Memory B cell (primary cell): ENCODE data around the gene MAML3.

Experiments used
- ATAC-seq: fragments of 150-1000 bp; cut with Tn5 transposase; 2 replicates; pipeline ENCODE4 v1.10.0; 2021; ENCODE audit warnings: low read depth, mild to moderate bottlenecking, moderate library complexity
- DNase-seq, 2 donors: peaks; one replicate each; pipeline ENCODE4 v3.0.0; 2022; ENCODE audit warnings: low spot score in 2 of 2
- H3K27ac Mint-ChIP-seq: one replicate; pipeline ENCODE4 v1.8.0; 2022; ENCODE audit warnings: mild to moderate bottlenecking, moderate library complexity, mixed read lengths
- H3K27me3 Mint-ChIP-seq: one replicate; pipeline ENCODE4 v1.8.0; 2022; ENCODE audit warnings: mixed read lengths
- H3K36me3 Mint-ChIP-seq: one replicate; pipeline ENCODE4 v1.8.0; 2022; ENCODE audit warnings: mild to moderate bottlenecking, mixed read lengths
- H3K4me1 Mint-ChIP-seq: one replicate; pipeline ENCODE4 v1.8.0; 2022; ENCODE audit warnings: mixed read lengths
- H3K4me3 Mint-ChIP-seq: one replicate; pipeline ENCODE4 v1.8.0; 2022; ENCODE audit warnings: mild to moderate bottlenecking, moderate library complexity, mixed read lengths
- H3K9me3 Mint-ChIP-seq: one replicate; pipeline ENCODE4 v1.8.0; 2022; ENCODE audit warnings: mixed read lengths

MAML3 gene

DNA sequence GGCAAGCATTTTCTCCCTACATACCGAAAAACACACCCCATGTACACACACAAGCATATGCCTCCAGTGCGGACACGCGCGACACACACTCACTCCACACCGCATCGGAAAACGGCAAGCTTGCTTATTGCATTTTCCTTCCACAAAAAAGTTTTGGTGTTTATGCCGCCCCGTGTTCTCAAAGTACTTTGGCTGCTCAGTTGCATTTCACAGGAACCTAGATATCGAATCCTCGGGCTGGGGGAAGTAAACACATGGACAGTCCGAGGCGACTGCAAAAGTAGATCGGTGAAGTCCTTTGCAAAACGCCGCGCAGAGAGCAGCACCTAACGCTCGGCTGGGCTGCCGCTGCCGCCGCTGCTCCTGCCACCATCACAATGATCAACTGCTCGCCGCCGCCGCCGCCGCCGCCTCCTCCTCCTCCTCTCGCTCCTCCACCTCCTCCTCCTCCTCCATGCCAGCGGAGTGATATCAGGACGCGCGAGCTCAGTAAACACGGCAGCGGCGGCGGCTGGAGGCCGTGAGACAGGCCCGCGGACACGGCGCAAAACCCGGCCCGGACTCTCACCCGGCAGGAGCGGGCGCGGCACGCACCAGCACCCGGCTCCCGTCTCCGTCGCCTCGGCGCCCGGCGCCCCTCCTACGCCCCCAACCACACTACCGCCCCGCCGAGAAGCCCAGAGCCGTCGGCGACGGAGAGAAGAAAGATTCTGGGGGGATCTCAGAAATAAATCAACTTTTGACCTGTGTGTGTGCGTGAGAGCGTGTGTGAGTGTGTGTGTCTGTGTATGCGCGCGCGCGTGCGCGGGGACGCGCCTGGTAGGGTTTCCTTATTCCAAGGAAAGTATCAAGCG is at the start of gene MAML3:
Gene MAML3, minus strand, starts transcription at position 467 of the 854 bp plus-strand sequence. CDS start 857 bp downstream, outside the sequence.
- no peaks in the 10 kb centered on the region for H3K9me3 Mint-ChIP-seq
- no peaks in the 10 kb centered on the region for H3K36me3 Mint-ChIP-seq
- H3K27ac Mint-ChIP-seq = peak within 1 kb of the TSS; percentile 68
- H3K27me3 Mint-ChIP-seq = peaks cover 14% of the 10 kb centered on the region
- H3K4me1 Mint-ChIP-seq = peaks cover 19% of the 10 kb centered on the region
- DNase-seq (peak; percentile 30 to 65), ATAC-seq (peak; percentile 12)
- H3K4me3 Mint-ChIP-seq = peak within 1 kb of the TSS; percentile 67

- peaks cover 4% of the 10 kb centered on the region for H3K36me3 Mint-ChIP-seq
- H3K9me3 Mint-ChIP-seq = peaks cover 21% of the 10 kb centered on the region
- H3K4me1 Mint-ChIP-seq = no peaks in the 10 kb centered on the region
- DNase-seq = no peak
- H3K27me3 Mint-ChIP-seq = peaks cover 10% of the 10 kb centered on the region
- H3K27ac Mint-ChIP-seq = no peak overlapping the region
- H3K4me3 Mint-ChIP-seq = no peak overlapping the region
- ATAC-seq = no peak
Measured at GRCh38 chr4:140198942-140199341, 45.0 kb upstream of the MAML3 start.

DNA sequence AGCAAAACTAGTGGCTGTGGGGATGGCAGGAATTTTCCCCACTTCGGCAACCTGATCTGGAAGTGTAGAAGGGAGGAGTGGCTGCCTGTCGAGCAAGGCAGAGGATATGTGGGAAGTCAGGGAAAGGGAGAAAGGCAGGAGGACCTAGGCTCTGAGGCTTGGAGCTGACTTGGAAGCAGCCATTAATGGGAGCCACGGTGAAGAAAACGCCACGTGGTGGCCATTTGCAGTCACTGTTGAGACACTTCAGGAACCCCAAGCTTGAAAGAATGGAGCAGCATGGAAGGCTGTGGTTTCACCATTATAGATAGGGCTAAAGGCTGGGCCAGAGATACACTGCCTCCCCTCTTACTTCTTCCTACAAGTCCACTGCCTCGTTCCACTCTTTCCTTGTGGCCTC is 41.8 kb upstream of the MAML3 start:
- no peak overlapping the region for H3K27ac Mint-ChIP-seq
- no peaks in the 10 kb centered on the region for H3K4me1 Mint-ChIP-seq
- peaks cover 10% of the 10 kb centered on the region for H3K27me3 Mint-ChIP-seq
- H3K36me3 Mint-ChIP-seq = peaks cover 4% of the 10 kb centered on the region
- peaks cover 17% of the 10 kb centered on the region for H3K9me3 Mint-ChIP-seq
- no peak for DNase-seq
- no peak overlapping the region for H3K4me3 Mint-ChIP-seq
- ATAC-seq = no peak

DNA sequence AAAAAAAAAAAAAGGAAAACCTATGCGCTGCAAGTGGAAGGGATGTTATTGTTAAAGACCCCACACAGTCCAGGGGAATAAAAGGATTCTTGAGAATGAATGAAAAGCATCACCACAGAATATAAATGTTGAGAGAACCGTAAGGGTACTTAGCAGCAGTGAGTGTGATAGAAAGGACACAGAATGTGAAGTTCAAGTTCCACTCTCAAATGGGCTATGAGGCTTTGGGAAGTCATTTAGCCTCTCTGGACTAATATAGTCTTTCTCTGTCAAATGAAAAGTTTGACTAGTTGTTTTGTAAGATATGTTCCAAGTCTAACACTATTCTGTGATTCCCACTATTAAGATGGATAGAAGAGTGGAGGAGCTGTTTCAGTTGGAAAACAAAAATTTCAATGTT is 35.8 kb upstream of the MAML3 start:
- ATAC-seq = no peak
- Mint-ChIP-seq H3K27ac (no peak overlapping the region), H3K4me1 (no peaks in the 10 kb centered on the region), H3K9me3 (no peaks in the 10 kb centered on the region), H3K4me3 (no peak overlapping the region), H3K36me3 (no peaks in the 10 kb centered on the region), H3K27me3 (no peaks in the 10 kb centered on the region)
- DNase-seq = no peak

GRCh38 chr4:140188975-140189374 is 35.0 kb upstream of the MAML3 start:
- ATAC-seq (no peak), DNase-seq (no peak)
- Mint-ChIP-seq H3K27me3 (peaks cover 3% of the 10 kb centered on the region), H3K36me3 (no peaks in the 10 kb centered on the region), H3K27ac (no peak overlapping the region), H3K9me3 (no peaks in the 10 kb centered on the region), H3K4me3 (no peak overlapping the region), H3K4me1 (no peaks in the 10 kb centered on the region)

DNA sequence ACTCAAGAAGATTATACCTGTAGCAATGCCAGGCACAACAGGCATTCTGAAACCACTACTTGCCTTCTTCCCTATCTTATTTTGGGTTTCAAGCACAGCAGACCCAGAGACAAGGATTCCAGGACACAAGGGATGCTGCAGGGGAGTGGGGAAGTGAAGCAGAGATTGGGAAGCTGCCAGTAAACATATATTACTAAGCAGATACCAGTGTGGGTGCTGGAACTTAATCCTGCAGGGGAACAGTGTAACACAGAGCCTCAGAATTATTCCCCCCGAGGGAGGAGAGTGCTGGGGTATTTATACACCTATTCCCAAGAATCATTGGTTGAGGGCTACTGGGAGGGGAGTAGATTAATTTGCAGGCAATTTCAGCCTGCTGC is 33.3 kb upstream of the MAML3 start:
- peaks cover 3% of the 10 kb centered on the region for H3K27me3 Mint-ChIP-seq
- no peaks in the 10 kb centered on the region for H3K4me1 Mint-ChIP-seq
- no peak overlapping the region for H3K27ac Mint-ChIP-seq
- no peak for DNase-seq
- no peak overlapping the region for H3K4me3 Mint-ChIP-seq
- H3K36me3 Mint-ChIP-seq = no peaks in the 10 kb centered on the region
- ATAC-seq = no peak
- H3K9me3 Mint-ChIP-seq = no peaks in the 10 kb centered on the region

GRCh38 chr4:140186651-140187315 is 32.8 kb upstream of the MAML3 start:
- Mint-ChIP-seq H3K36me3 (no peaks in the 10 kb centered on the region), H3K4me1 (no peaks in the 10 kb centered on the region), H3K9me3 (no peaks in the 10 kb centered on the region), H3K4me3 (no peak overlapping the region), H3K27me3 (peaks cover 3% of the 10 kb centered on the region), H3K27ac (no peak overlapping the region)
- ATAC-seq (no peak), DNase-seq (no peak)

- no peaks in the 10 kb centered on the region for H3K36me3 Mint-ChIP-seq
- ATAC-seq (no peak), DNase-seq (no peak)
- no peak overlapping the region for H3K4me3 Mint-ChIP-seq
- H3K9me3 Mint-ChIP-seq = no peaks in the 10 kb centered on the region
- no peaks in the 10 kb centered on the region for H3K4me1 Mint-ChIP-seq
- no peak overlapping the region for H3K27ac Mint-ChIP-seq
- peaks cover 3% of the 10 kb centered on the region for H3K27me3 Mint-ChIP-seq
Measured at GRCh38 chr4:140186082-140186438, 32.1 kb upstream of the MAML3 start.

DNA sequence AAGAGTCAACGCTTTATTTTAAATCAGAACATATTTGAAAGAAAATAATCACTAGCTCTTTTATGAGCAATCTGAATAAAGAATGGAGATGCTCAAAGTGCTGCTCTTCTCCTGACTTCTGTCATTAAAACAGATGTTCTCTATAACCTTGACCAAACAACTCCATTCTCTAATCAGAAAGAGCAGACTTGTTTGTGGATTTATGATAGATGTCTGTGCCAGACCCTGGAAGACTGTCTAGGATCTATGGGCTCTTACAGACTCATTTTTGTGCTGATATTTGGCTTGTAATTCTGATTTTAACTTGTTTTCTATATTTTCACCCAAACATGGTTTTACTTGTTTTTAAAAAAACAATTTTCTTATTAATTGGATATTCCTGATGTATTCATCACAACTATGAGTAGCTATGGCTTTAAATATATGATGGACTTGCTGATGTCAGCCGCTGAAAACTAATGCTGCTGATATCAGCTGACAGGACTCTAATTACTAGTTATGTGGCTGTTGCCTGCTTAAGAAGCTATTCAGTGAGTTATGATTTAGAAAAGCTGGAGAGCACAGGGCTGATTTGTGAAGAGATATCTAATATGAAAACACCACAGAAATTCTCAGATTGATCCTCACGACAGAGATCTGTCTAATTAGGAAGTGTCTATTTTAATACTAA is 31.6 kb upstream of the MAML3 start:
- Mint-ChIP-seq H3K27ac (no peak overlapping the region), H3K4me3 (no peak overlapping the region), H3K36me3 (no peaks in the 10 kb centered on the region), H3K4me1 (no peaks in the 10 kb centered on the region), H3K9me3 (no peaks in the 10 kb centered on the region), H3K27me3 (peaks cover 5% of the 10 kb centered on the region)
- DNase-seq = no peak
- ATAC-seq = no peak

- no peak overlapping the region for H3K27ac Mint-ChIP-seq
- H3K36me3 Mint-ChIP-seq = no peaks in the 10 kb centered on the region
- no peaks in the 10 kb centered on the region for H3K4me1 Mint-ChIP-seq
- no peak for ATAC-seq
- DNase-seq = no peak
- H3K27me3 Mint-ChIP-seq = peaks cover 5% of the 10 kb centered on the region
- H3K9me3 Mint-ChIP-seq = no peaks in the 10 kb centered on the region
- no peak overlapping the region for H3K4me3 Mint-ChIP-seq
Measured at GRCh38 chr4:140183270-140183669, 29.3 kb upstream of the MAML3 start.

- H3K4me1 Mint-ChIP-seq = no peaks in the 10 kb centered on the region
- DNase-seq = no peak
Measured at GRCh38 chr4:140180577-140180976, 26.6 kb upstream of the MAML3 start.

DNA sequence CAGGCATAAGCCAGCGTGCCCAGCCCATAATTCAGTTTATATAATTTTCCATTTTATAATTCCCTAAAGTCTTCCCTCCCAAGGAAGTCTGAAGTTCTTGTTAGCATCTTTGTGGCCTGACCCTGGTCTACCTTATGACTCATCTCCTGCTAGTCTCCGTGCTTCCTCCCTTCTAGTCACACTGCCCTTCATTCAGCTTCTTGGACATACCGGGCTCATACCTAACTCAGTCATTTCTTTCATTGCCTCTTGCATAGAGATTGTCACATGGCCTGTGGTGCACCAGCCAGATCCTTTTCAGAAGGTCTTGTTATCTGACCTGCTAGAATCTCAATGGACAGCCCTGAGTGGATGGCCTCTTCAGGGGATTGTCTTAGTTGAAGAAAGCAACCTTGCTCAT is 22.8 kb upstream of the MAML3 start:
- no peak for DNase-seq
- no peak overlapping the region for H3K4me3 Mint-ChIP-seq
- H3K36me3 Mint-ChIP-seq = no peaks in the 10 kb centered on the region
- H3K4me1 Mint-ChIP-seq = no peaks in the 10 kb centered on the region
- H3K27ac Mint-ChIP-seq = no peak overlapping the region
- H3K27me3 Mint-ChIP-seq = peaks cover 12% of the 10 kb centered on the region
- ATAC-seq = no peak
- no peaks in the 10 kb centered on the region for H3K9me3 Mint-ChIP-seq

More at GRCh38 chr4:140180577-140180976, 26.6 kb upstream of the MAML3 start:
- H3K27ac Mint-ChIP-seq = no peak overlapping the region
- no peak overlapping the region for H3K4me3 Mint-ChIP-seq
- no peak for ATAC-seq
- H3K9me3 Mint-ChIP-seq = no peaks in the 10 kb centered on the region
- H3K27me3 Mint-ChIP-seq = peaks cover 15% of the 10 kb centered on the region
- H3K36me3 Mint-ChIP-seq = no peaks in the 10 kb centered on the region

DNA sequence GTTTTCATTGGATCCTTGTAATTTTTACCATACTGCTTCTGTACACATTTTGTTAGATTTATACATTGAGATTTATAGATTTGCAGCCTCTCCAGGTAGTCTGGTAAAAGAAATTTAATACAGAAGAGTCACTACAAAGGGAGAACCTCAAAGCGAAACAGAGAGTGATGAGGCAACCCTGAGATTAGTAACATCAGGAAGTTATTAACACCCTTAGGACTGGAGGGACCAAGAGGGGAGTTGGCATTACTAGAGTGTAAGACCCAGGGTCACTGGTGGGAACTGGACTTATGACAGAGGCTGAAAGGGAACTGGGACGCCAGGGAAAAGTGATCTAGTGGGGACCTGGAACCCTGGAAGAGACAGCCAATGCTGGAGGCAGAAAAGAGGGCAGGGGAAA is 20.6 kb upstream of the MAML3 start:
- Mint-ChIP-seq H3K27ac (no peak overlapping the region), H3K4me1 (no peaks in the 10 kb centered on the region), H3K36me3 (no peaks in the 10 kb centered on the region), H3K27me3 (peaks cover 13% of the 10 kb centered on the region), H3K9me3 (no peaks in the 10 kb centered on the region), H3K4me3 (no peak overlapping the region)
- DNase-seq (no peak), ATAC-seq (no peak)

GRCh38 chr4:140172960-140173359 is 19.0 kb upstream of the MAML3 start:
- H3K9me3 Mint-ChIP-seq = peaks cover 6% of the 10 kb centered on the region
- no peak overlapping the region for H3K4me3 Mint-ChIP-seq
- peaks cover 20% of the 10 kb centered on the region for H3K27me3 Mint-ChIP-seq
- H3K27ac Mint-ChIP-seq = no peak overlapping the region
- ATAC-seq = no peak
- H3K36me3 Mint-ChIP-seq = peaks cover 5% of the 10 kb centered on the region
- H3K4me1 Mint-ChIP-seq = no peaks in the 10 kb centered on the region
- no peak for DNase-seq
